ENCODE measurements around the gene SMYD4.

DNA sequence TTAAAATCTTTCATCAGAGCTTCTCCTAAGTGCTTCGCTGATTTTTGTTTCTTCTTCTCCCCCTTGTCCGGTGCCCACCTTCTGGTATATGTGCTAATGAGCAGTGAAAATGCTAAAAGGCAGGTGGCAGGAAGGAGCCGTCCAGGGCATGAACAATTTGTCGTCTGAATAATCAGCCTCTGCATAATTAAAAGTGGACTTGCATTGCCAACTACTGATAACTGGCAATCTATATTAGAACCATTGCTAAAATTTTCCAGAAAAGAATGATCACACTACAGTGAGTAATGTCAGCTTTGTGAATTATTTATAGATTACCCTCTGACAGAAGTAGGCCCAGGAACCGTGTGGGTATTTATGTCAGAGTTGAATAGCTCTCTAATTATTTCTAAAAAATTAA lies 39.8 kb downstream of the SMYD4 start:
- TF ChIP-seq, protein P1, sequence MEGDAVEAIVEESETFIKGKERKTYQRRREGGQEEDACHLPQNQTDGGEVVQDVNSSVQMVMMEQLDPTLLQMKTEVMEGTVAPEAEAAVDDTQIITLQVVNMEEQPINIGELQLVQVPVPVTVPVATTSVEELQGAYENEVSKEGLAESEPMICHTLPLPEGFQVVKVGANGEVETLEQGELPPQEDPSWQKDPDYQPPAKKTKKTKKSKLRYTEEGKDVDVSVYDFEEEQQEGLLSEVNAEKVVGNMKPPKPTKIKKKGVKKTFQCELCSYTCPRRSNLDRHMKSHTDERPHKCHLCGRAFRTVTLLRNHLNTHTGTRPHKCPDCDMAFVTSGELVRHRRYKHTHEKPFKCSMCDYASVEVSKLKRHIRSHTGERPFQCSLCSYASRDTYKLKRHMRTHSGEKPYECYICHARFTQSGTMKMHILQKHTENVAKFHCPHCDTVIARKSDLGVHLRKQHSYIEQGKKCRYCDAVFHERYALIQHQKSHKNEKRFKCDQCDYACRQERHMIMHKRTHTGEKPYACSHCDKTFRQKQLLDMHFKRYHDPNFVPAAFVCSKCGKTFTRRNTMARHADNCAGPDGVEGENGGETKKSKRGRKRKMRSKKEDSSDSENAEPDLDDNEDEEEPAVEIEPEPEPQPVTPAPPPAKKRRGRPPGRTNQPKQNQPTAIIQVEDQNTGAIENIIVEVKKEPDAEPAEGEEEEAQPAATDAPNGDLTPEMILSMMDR (IDR thresholded peaks at IDR 0.05): no peak
- no peak for TF ChIP-seq POLR2A (IDR thresholded peaks at IDR 0.05)

All from adrenal gland (tissue), 5 donors.